NCI-H2107 treated with DMSO at 0.1 percent for 48 hours (cell line): ENCODE data around the gene C20orf204.

Source experiments
- DNase-seq: peaks from one replicate; lab custom pipeline; 2025; ENCODE audit not compliant: unreplicated experiment; lab: John Stamatoyannopoulos, UW

Gene C20orf204

GRCh38 chr20:64041040-64041780 is 5.2 kb downstream of the C20orf204 start:
- no peak for DNase-seq

GRCh38 chr20:64041781-64042053 is 5.7 kb downstream of the C20orf204 start:
- no peak for DNase-seq

- no peak for DNase-seq
These were observed 6.2 kb downstream of the C20orf204 start for GRCh38 chr20:64042054-64042781.

GRCh38 chr20:64043768-64044167 is 7.8 kb downstream of the C20orf204 start:
- DNase-seq, result no peak

GRCh38 chr20:64044484-64045247 is 8.7 kb downstream of the C20orf204 start:
- DNase-seq, result no peak

GRCh38 chr20:64045346-64046011 is 9.5 kb downstream of the C20orf204 start:
- DNase-seq, result no peak

- no peak for DNase-seq
These were observed 11.0 kb downstream of the C20orf204 start for GRCh38 chr20:64047046-64047389.

GRCh38 chr20:64047968-64048401 is 12.0 kb downstream of the C20orf204 start:
- no peak for DNase-seq

GRCh38 chr20:64048402-64049044 is 12.5 kb downstream of the C20orf204 start:
- no peak for DNase-seq

GRCh38 chr20:64049060-64049877 is 13.3 kb downstream of the C20orf204 start, which contains the start of gene SOX18:
TSS of gene SOX18 (minus strand) at chr20:64049639. CDS start at chr20:64049516, 123 bp downstream.
- DNase-seq, result no peak

- no peak for DNase-seq
These were observed 13.9 kb downstream of the C20orf204 start for GRCh38 chr20:64049878-64050260.

GRCh38 chr20:64050261-64051032 is 14.5 kb downstream of the C20orf204 start:
- no peak for DNase-seq

GRCh38 chr20:64051033-64051452 is 15.1 kb downstream of the C20orf204 start:
- no peak for DNase-seq

- DNase-seq, result no peak
These were observed 15.8 kb downstream of the C20orf204 start for GRCh38 chr20:64051561-64052325.

GRCh38 chr20:64052326-64052722 is 16.3 kb downstream of the C20orf204 start:
- DNase-seq, result no peak

GRCh38 chr20:64052987-64053840 is 17.2 kb downstream of the C20orf204 start:
- DNase-seq, result no peak

- DNase-seq, result no peak
These were observed 18.1 kb downstream of the C20orf204 start for GRCh38 chr20:64053841-64054661.
